Activated naive CD8-positive, alpha-beta T cell treated with anti-CD3 and anti-CD28 coated beads, Interleukin-2, amount 50 U/mL, for 16 hours (primary cell): ENCODE measurements around the gene NRN1L.
"Not testable (repeated sequence)": the region's sequence is repeated elsewhere in the genome, so short reads cannot be mapped to it uniquely, and the experiment has no call there.

ENCODE experiments used
- DNase-seq: peaks from one replicate; pipeline ENCODE4 v3.0.0-alpha.2; 2020; ENCODE audit warnings: low read depth, low spot score

NRN1L gene

GRCh38 chr16:67882374-67883145 lies 2.1 kb upstream of the NRN1L start:
- no peak for DNase-seq

GRCh38 chr16:67883146-67883871 lies 1.4 kb upstream of the NRN1L start:
- no peak for DNase-seq

GRCh38 chr16:67883872-67884261 lies 818 bp upstream of the NRN1L start:
- DNase-seq, result peak; percentile 42

- no peak for DNase-seq
These were observed 860 bp downstream of the NRN1L start for GRCh38 chr16:67885545-67885944.

- DNase-seq, result no peak
These were observed 1.3 kb downstream of the NRN1L start for GRCh38 chr16:67885976-67886375.

GRCh38 chr16:67886387-67886786 lies 1.7 kb downstream of the NRN1L start:
- no peak for DNase-seq

- DNase-seq, result no peak
These were observed 3.6 kb downstream of the NRN1L start for GRCh38 chr16:67888331-67888730.

GRCh38 chr16:67892375-67892774 lies 7.7 kb downstream of the NRN1L start:
- no peak for DNase-seq

- peak; percentile 88 for DNase-seq
These were observed 8.4 kb downstream of the NRN1L start, which contains the start of gene PSKH1 for GRCh38 chr16:67892899-67893742. TSS of gene PSKH1 (plus strand) at chr16:67893254. CDS start at chr16:67908750, 15,496 bp downstream.

- no peak for DNase-seq
These were observed 9.2 kb downstream of the NRN1L start for GRCh38 chr16:67893743-67894399.

GRCh38 chr16:67897231-67897630 lies 12.5 kb downstream of the NRN1L start:
- DNase-seq, result no peak

- DNase-seq, result no peak
These were observed 17.0 kb downstream of the NRN1L start for GRCh38 chr16:67901734-67902133.

- no peak for DNase-seq
These were observed 18.1 kb downstream of the NRN1L start for GRCh38 chr16:67902831-67903230.

GRCh38 chr16:67907397-67908180 lies 22.9 kb downstream of the NRN1L start:
- no peak for DNase-seq

- DNase-seq, result no peak
These were observed 24.5 kb downstream of the NRN1L start for GRCh38 chr16:67909056-67909742.

- no peak for DNase-seq
These were observed 25.5 kb downstream of the NRN1L start for GRCh38 chr16:67910158-67910557.

- DNase-seq, result no peak
These were observed 30.2 kb downstream of the NRN1L start for GRCh38 chr16:67914758-67915495.

- DNase-seq, result not testable (repeated sequence)
These were observed 30.7 kb downstream of the NRN1L start for GRCh38 chr16:67915496-67915769.

GRCh38 chr16:67915831-67916723 lies 31.4 kb downstream of the NRN1L start:
- no peak for DNase-seq
